Prostate gland (tissue), 2 donors: Measurements from ENCODE around the gene MED15. TPM values are rescaled to one million over a fixed set of nuclear protein-coding genes. Genes with fewer than 3 reads are reported as not detected.
A peak's percentile ranks its signal among the peaks of the same experiment; 100 is the strongest.

Source experiments
- DNase-seq: peaks from one replicate; pipeline ENCODE4 v3.0.0-alpha.2; 2019; ENCODE audit warnings: low spot score
- H3K27ac ChIP-seq, 2 donors: fragments of 200-600 bp; sonication (generic); 2 replicates each; pipeline ENCODE4 v1.5.1; 2017 to 2019
- H3K27me3 ChIP-seq: fragments of 200-600 bp; sonication (generic); replicated peaks from 2 replicates; pipeline ENCODE4 v1.5.1; 2019; ENCODE audit not compliant: insufficient read depth
- H3K36me3 ChIP-seq, 2 donors: fragments of 200-600 bp; sonication (generic); 1 replicate in 1 of 2; 2 replicates in 1 of 2; pipeline versions ENCODE4 v1.5.1 to v1.8.1; 2017 to 2019
- H3K4me1 ChIP-seq: fragments of 200-600 bp; sonication (generic); replicated peaks from 2 replicates; pipeline ENCODE4 v1.5.1; 2019
- H3K4me3 ChIP-seq, 2 donors: fragments of 200-600 bp; sonication (generic); 2 replicates each; pipeline ENCODE4 v1.5.1; 2017 to 2019
- H3K9me3 ChIP-seq: fragments of 200-600 bp; sonication (generic); 2 replicates; pipeline ENCODE4 v1.5.1; 2017
- CTCF ChIP-seq, 4 experiments: fragments of 200-600 bp in 2 of 4; fragments of 450-650 bp in 2 of 4; sonication (generic) in 2 of 4; IDR thresholded peaks; 1 replicate in 3 of 4; 2 replicates in 1 of 4; pipeline ENCODE4 v1.5.1; 2016 to 2019; ENCODE audit warnings: antibody characterized with exemption in 4 of 4, mild to moderate bottlenecking in 2 of 4, moderate library complexity in 2 of 4
- POLR2A ChIP-seq: fragments of 450-650 bp; IDR thresholded peaks from one replicate; pipeline ENCODE4 v1.6.1; 2016; ENCODE audit warnings: antibody characterized with exemption, mild to moderate bottlenecking
- POLR2AphosphoS5 ChIP-seq: sonication (generic); formaldehyde crosslinking; IDR thresholded peaks from one replicate; pipeline ENCODE4 v1.6.1; 2017; ENCODE audit warnings: antibody characterized with exemption
- WGBS: methylation state at CpG from one replicate; pipeline ENCODE4 v1.1.5; 2018; 5-methylcytosine and 5-hydroxymethylcytosine counted together
- intact Hi-C: fragments of 100-400 bp; cut with DNase I; formaldehyde crosslinking; loops from one replicate; pipeline ENCODE4 v1.14.2; 2022
- total RNA-seq, 2 donors: library from RNA; depleted of rRNA; stranded (reverse); fragments of >200 nt; gene quantifications; one replicate each; pipeline ENCODE4 v1.1.0, GENCODE V29; 2016

Gene MED15
- total RNA-seq, 2 donors from 2014 or later = 43.2 to 87.1 TPM

GRCh38 chr22:20490183-20490940 is 17.0 kb upstream of the MED15 start:
- intact Hi-C loops = no loop called here
- H3K4me3 ChIP-seq = no peak overlapping the region
- no peak for DNase-seq
- H3K36me3 ChIP-seq = no peaks in the 10 kb centered on the region
- WGBS = 81% methylated on average over 6 of the region's 6 CpGs
- H3K27ac ChIP-seq = no peak overlapping the region
- no peaks in the 10 kb centered on the region for H3K4me1 ChIP-seq
- H3K27me3 ChIP-seq = no peaks in the 10 kb centered on the region
- no peaks in the 10 kb centered on the region for H3K9me3 ChIP-seq
- TF ChIP-seq POLR2A (no peak), POLR2AphosphoS5 (no peak), CTCF (IDR thresholded peaks at IDR 0.05) (no peak)

- Histone ChIP-seq H3K4me3 (no peak overlapping the region), H3K27me3 (no peaks in the 10 kb centered on the region), H3K27ac (no peak overlapping the region), H3K4me1 (no peaks in the 10 kb centered on the region), H3K9me3 (no peaks in the 10 kb centered on the region), H3K36me3 (no peaks in the 10 kb centered on the region)
- no peak for DNase-seq
- no peak for TF ChIP-seq CTCF (IDR thresholded peaks at IDR 0.05)
- 100% methylated on average over 1 of the region's 1 CpG for WGBS
- intact Hi-C loops = no loop called here
Measured at GRCh38 chr22:20490941-20491307, 16.5 kb upstream of the MED15 start.

GRCh38 chr22:20491346-20491745 is 16.1 kb upstream of the MED15 start:
- H3K4me1 ChIP-seq = no peaks in the 10 kb centered on the region
- intact Hi-C loops = no loop called here

GRCh38 chr22:20494978-20495860 is 12.2 kb upstream of the MED15 start, which contains the start of gene KLHL22:
Gene KLHL22, minus strand, starts transcription at chr22:20495795. Its CDS starts 6,584 bp downstream, at chr22:20489211.
- intact Hi-C loops = loop anchor here (5.0 kb wide), 2 partner anchors 58 to 78 kb away; partner anchors contain the start of gene SCARF2

More at GRCh38 chr22:20491346-20491745, 16.1 kb upstream of the MED15 start:
- Histone ChIP-seq H3K36me3 (no peaks in the 10 kb centered on the region), H3K4me3 (no peak overlapping the region), H3K27me3 (no peaks in the 10 kb centered on the region), H3K27ac (no peak overlapping the region), H3K9me3 (no peaks in the 10 kb centered on the region)
- TF ChIP-seq CTCF (IDR thresholded peaks at IDR 0.05) (no peak), POLR2A (no peak), POLR2AphosphoS5 (no peak)
- 88% methylated on average over 2 of the region's 2 CpGs for WGBS
- no peak for DNase-seq

More at GRCh38 chr22:20494978-20495860, 12.2 kb upstream of the MED15 start, which contains the start of gene KLHL22:
- peak within 1 kb of the TSS; percentile 58 to 81 for H3K4me3 ChIP-seq
- no peaks in the 10 kb centered on the region for H3K4me1 ChIP-seq
- no peaks in the 10 kb centered on the region for H3K36me3 ChIP-seq
- no peak for TF ChIP-seq POLR2AphosphoS5
- TF ChIP-seq POLR2A = no peak
- TF ChIP-seq CTCF (IDR thresholded peaks at IDR 0.05) = no peak
- WGBS = 0% methylated on average over 55 of the region's 108 CpGs
- H3K9me3 ChIP-seq = no peaks in the 10 kb centered on the region
- DNase-seq = no peak
- H3K27ac ChIP-seq = peak within 1 kb of the TSS; percentile 97
- H3K27me3 ChIP-seq = no peaks in the 10 kb centered on the region
